GM21360 (cell line): ENCODE results near the gene GPR84.
"Not testable (repeated sequence)": the region's sequence is repeated elsewhere in the genome, so short reads cannot be mapped to it uniquely, and the experiment has no call there.

Experiments used
- ATAC-seq: cut with Tn5 transposase; IDR thresholded peaks from one replicate; pipeline ENCODE4 v1.9.1; 2021; ENCODE audit warnings: mild to moderate bottlenecking, moderate library complexity; ENCODE audit not compliant: unreplicated experiment

The GPR84 gene

DNA sequence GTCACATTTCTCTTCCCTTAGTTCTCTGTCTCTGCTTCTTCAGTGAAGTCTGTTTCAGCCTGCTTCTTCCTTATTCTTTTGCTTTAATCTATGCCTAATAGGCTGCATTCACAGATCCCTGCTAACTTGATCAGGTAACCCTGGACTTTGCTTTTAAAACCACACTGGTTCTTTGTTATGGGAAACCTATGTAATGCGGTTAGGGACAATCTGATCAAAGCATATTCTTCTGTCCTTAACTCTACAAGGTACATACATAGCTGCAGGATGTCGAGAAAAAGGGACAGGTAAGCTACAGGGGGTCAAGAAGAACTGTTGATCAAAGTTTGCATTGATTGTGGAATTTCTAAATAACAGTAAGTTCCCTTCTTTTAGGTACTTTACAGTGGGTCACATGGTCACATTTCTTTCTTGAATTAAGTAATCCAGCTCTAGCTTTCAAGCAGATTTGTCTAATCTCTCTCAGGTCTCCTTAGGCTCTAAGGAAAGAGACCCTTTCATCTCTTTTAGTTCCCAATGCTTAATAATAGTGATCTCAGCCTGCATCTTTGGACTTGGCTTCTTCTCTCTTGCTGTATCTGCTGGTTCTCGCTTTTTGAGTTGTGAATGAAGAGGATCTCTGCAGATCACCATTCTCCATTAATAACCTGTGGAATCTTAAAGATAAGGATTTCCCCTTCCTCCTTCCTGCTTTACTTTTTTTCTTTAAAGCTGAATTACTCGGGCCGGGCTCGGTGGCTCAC is 35.5 kb downstream of the GPR84 start:
- ATAC-seq, result no peak

DNA sequence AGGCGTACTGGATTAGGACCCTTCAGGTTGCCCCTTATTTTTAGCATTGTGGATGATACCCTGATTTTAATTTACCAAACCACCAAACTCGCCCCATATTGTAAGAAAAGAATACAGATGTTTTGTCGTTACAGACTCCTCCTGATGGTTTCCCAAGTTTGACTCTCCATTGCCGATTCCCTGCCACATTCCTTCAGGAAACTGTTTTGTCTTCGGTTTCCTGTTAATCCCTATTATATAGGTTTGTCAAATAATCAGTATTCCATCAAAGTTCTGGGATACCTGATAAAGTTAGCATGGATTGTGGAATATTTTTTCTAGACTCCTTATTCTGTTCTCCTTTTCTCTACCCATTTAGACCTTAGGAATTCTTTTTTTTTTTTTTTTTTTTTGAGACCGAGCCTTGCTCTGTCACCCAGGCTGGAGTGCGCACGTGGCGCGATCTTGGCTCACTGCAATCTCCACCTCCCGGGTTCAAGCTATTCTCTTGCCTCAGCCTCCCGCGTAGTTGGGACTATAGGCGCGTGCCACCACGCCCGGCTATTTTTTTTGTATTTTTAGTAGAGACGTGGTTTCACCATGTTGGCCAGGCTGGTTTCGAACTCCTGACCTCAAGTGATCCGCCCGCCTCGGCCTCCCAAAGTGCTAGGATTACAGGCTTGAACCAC is 38.7 kb downstream of the GPR84 start:
- ATAC-seq, result not testable (repeated sequence)

DNA sequence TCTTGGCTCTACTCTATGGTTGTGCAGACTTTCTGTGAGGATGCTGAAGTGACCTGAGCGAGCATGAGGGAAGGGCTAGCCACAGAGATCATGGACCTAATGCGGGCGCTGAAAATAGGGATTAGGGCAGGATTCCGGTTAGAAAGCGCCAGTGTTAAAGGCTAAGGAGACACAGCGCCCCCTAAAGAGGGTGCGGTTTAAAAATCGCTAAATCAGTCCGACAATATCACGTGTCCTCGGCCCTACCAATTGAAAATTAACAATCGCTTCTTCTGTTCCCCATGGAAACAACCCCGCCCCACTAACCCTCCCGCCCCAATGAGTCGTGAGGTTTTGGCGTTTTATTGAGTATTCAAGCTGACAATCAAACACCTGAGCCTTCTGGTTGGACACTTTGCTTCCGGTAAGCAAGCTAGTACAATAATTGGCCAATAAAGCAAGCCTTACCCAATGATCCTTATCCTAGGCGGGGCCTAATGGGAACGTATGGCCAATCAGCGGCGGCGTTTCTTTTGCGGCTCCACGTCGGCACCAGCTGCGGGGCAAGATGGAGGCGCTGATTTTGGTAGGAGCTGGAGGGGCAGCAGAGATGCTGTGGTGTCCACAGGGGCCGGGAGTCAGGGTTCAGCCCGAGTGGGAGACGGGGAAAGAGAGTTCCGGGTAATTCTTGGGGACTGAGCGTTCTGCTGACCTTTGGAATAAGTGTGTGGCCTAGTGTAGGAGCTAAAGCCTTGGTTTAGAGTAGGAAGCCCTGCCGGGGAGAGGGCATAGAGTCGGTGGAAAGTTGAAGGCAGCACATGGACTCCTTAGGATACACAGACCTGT is 39.5 kb downstream of the GPR84 start, which contains the start of gene COPZ1:
COPZ1 (plus strand) TSS at position 515 of the 825 bp plus-strand sequence; CDS start at position 548, 33 bp downstream.
- ATAC-seq, result peak; percentile 98

DNA sequence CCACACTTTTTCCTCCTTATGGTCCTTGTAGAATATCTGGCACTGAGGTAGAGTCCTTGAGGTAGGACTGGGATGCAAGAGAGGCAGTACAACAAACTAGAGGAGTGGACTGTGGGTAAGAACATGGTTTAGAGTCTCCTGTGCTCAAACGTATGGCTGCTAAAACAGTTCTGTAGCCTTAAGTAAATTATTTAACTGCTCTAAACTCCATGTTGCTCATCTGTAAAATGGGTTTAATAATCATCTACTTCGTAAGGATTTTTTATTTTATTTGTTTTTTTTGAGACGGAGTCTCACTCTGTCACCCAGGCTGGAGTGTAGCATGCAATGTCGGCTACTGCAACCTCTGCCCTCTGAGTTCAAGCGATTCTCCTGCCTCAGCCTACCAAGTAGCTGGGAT is 42.9 kb downstream of the GPR84 start:
- ATAC-seq, result no peak
